BLaER1 (cell line): Measurements from ENCODE around the gene NELFA.
"Not testable (repeated sequence)": the region's sequence is repeated elsewhere in the genome, so short reads cannot be mapped to it uniquely, and the experiment has no call there.

Experiments used
- H3K27ac ChIP-seq: shearing (Covaris generic); formaldehyde crosslinking; 2 replicates; pipeline ENCODE4 v1.8.1; 2022
- H3K27me3 ChIP-seq: shearing (Covaris generic); formaldehyde crosslinking; 2 replicates; pipeline ENCODE4 v1.8.1; 2022
- H3K36me3 ChIP-seq: shearing (Covaris generic); formaldehyde crosslinking; 2 replicates; pipeline ENCODE4 v1.8.1; 2022
- H3K4me1 ChIP-seq: shearing (Covaris generic); formaldehyde crosslinking; 2 replicates; pipeline ENCODE4 v1.8.1; 2022
- H3K4me2 ChIP-seq: shearing (Covaris generic); formaldehyde crosslinking; 2 replicates; pipeline ENCODE4 v1.8.1; 2022
- H3K4me3 ChIP-seq: shearing (Covaris generic); formaldehyde crosslinking; 2 replicates; pipeline ENCODE4 v1.8.1; 2022
- H3K9ac ChIP-seq: shearing (Covaris generic); formaldehyde crosslinking; 2 replicates; pipeline ENCODE4 v1.8.1; 2022
- H3K9me3 ChIP-seq: shearing (Covaris generic); formaldehyde crosslinking; 2 replicates; pipeline ENCODE4 v1.8.1; 2022
- H4K20me1 ChIP-seq: shearing (Covaris generic); formaldehyde crosslinking; 2 replicates; pipeline ENCODE4 v1.8.1; 2022
- Cebpa-rat ChIP-seq: shearing (Covaris generic); IDR thresholded peaks from 2 replicates; pipeline ENCODE4 v1.8.1; 2022

NELFA gene

DNA sequence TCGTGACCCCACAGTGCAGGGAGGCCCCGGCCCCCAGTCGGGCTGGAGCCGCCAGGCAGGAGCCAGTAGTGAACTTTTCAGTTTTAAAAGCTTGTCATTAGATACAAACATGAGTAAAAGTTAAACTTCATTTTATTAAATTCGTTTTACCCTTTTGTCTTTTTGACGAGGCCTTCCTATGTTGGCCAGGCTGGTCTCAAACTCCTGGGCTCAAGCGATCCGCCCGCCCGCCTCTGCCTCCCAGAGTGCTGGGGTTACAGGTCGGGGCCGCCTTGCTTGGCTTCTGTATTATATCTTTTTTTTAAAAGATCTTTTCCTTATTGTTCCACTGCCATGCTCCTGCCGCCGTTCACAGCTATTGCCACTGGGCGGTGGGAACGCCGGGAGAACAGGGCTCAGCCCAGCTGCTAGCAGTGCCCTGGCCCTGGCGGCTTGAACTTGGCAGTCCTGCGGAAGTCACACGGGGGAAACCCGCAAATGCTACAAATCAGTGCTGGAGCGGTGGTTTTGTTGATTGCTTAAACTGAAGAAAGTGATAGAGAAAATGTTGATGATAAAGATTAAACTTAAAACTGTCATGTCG, 968 bp upstream of the NELFA start:
- Histone ChIP-seq H3K27ac (peak overlapping the region; percentile 99), H3K9ac (peak overlapping the region; percentile 98)

DNA sequence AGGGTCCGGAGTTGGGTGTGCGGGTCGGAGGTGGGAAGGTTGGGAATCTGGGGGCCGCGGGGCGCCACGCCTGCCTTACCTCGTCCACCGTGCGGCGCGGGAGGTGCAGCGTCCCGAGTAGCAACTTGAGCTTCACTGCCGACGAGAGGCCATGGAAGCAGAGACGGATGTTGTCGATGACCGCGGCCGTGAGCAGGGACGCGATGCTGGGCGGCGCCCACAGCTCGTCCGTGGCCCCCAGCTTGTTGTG, 178 bp downstream of the NELFA start:
- H3K27me3 ChIP-seq: no peaks in the 10 kb centered on the region
- peak overlapping the region; percentile 26; the same call in 1 of the 2 replicates for H3K4me2 ChIP-seq
- peaks cover 44% of the 10 kb centered on the region for H4K20me1 ChIP-seq
- H3K27ac ChIP-seq: peak overlapping the region; percentile 99
- H3K9me3 ChIP-seq: no peaks in the 10 kb centered on the region; the same call in 1 of the 2 replicates
- TF ChIP-seq Cebpa-rat: no peak
- peak overlapping the region; percentile 98 for H3K9ac ChIP-seq
- peak overlapping the region; percentile 91 for H3K4me3 ChIP-seq
- H3K4me1 ChIP-seq: peaks cover 33% of the 10 kb centered on the region
- peaks cover 38% of the 10 kb centered on the region for H3K36me3 ChIP-seq

More for the DNA sequence above, 968 bp upstream of the NELFA start:
- Histone ChIP-seq H3K4me3 (peak overlapping the region; percentile 91), H4K20me1 (peaks cover 33% of the 10 kb centered on the region), H3K36me3 (peaks cover 26% of the 10 kb centered on the region), H3K9me3 (no peaks in the 10 kb centered on the region), H3K4me1 (peaks cover 33% of the 10 kb centered on the region), H3K4me2 (peak overlapping the region; percentile 80), H3K27me3 (no peaks in the 10 kb centered on the region)
- no peak for TF ChIP-seq Cebpa-rat

DNA sequence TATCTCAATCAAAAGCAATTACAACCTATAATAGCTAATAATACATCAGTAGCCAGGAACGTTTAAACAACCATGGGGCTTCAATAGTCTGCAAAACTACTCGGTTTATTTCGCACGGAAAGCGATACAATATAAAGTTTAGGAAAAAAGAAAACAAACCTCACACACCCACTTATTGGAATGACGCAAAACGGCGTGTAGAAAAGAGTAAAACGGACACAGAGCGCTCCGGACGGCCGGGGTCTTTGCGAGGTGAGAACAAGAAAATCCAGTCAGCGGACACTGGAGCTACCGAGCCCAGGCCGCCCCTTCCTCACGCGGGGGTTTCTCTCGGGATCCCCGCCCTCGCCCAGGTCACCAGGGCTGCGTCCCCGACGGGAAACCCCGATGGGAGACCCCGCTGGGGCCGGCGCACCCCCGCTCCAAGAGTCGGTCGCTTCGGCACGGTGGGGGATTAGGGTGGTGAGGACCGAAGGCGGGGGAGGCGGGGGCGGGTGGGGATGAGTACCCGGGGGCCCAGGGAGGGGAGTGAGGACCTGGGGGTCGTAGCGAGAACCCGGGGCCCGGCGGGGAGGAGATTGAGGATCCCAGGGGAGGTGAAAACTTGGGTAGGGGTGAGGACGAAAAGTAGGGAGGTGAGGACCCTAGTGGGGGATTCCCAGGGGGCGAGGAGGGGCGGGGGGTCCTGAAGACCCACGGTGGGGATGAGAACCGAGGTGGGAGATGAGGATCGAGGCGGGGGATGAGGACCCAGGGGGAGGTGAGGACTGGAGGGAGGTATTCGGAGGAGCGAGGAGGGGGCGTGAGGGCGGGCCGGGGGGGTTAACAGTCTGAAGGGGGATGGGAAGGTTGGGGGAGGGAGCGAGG, 737 bp downstream of the NELFA start:
- TF ChIP-seq Cebpa-rat: no peak
- no peaks in the 10 kb centered on the region for H3K27me3 ChIP-seq
- H3K9me3 ChIP-seq: no peaks in the 10 kb centered on the region; the same call in 1 of the 2 replicates
- H3K4me2 ChIP-seq: peak overlapping the region; percentile 85
- H4K20me1 ChIP-seq: peaks cover 50% of the 10 kb centered on the region
- peak overlapping the region; percentile 98 for H3K9ac ChIP-seq
- H3K36me3 ChIP-seq: peaks cover 43% of the 10 kb centered on the region
- peak overlapping the region; percentile 99 for H3K27ac ChIP-seq
- H3K4me1 ChIP-seq: peaks cover 33% of the 10 kb centered on the region
- H3K4me3 ChIP-seq: peak overlapping the region; percentile 91

GRCh38 chr4:2006956-2007653, 1.7 kb downstream of the NELFA start:
- peak overlapping the region; percentile 91 for H3K4me3 ChIP-seq
- peak overlapping the region; percentile 98 for H3K9ac ChIP-seq
- no peak for TF ChIP-seq Cebpa-rat
- H4K20me1 ChIP-seq: peaks cover 59% of the 10 kb centered on the region
- no peaks in the 10 kb centered on the region for H3K27me3 ChIP-seq
- peaks cover 4% of the 10 kb centered on the region; the same call in 1 of the 2 replicates for H3K9me3 ChIP-seq
- peaks cover 33% of the 10 kb centered on the region for H3K4me1 ChIP-seq
- H3K4me2 ChIP-seq: peak overlapping the region; percentile 85
- peaks cover 53% of the 10 kb centered on the region for H3K36me3 ChIP-seq
- no peak overlapping the region for H3K27ac ChIP-seq

- peaks cover 11% of the 10 kb centered on the region for H3K9me3 ChIP-seq
- peaks cover 67% of the 10 kb centered on the region for H4K20me1 ChIP-seq
- H3K4me2 ChIP-seq: peak overlapping the region; percentile 85
- TF ChIP-seq Cebpa-rat: no peak
- H3K27me3 ChIP-seq: no peaks in the 10 kb centered on the region
- H3K4me3 ChIP-seq: no peak overlapping the region
- no peak overlapping the region for H3K27ac ChIP-seq
- peaks cover 33% of the 10 kb centered on the region for H3K4me1 ChIP-seq
- H3K36me3 ChIP-seq: peaks cover 60% of the 10 kb centered on the region
- no peak overlapping the region for H3K9ac ChIP-seq
Measured at GRCh38 chr4:2006367-2006766, 2.4 kb downstream of the NELFA start.

- not testable (repeated sequence) for H3K4me3 ChIP-seq, H3K27ac ChIP-seq, H3K4me2 ChIP-seq, H3K9ac ChIP-seq, H3K27me3 ChIP-seq
- peaks cover 22% of the 10 kb centered on the region for H3K4me1 ChIP-seq
- peaks cover 41% of the 10 kb centered on the region for H3K9me3 ChIP-seq
- peaks cover 94% of the 10 kb centered on the region for H4K20me1 ChIP-seq
- H3K36me3 ChIP-seq: peaks cover 90% of the 10 kb centered on the region
Measured at GRCh38 chr4:2003361-2003760, 5.4 kb downstream of the NELFA start.

GRCh38 chr4:1999308-1999707, 9.5 kb downstream of the NELFA start:
- H3K4me1 ChIP-seq, H3K4me2 ChIP-seq, H3K9ac ChIP-seq, H3K4me3 ChIP-seq, H3K27me3 ChIP-seq, H3K27ac ChIP-seq: not testable (repeated sequence)
- peaks cover 68% of the 10 kb centered on the region for H3K9me3 ChIP-seq
- H3K36me3 ChIP-seq: peaks cover 96% of the 10 kb centered on the region
- H4K20me1 ChIP-seq: peaks cover 97% of the 10 kb centered on the region

GRCh38 chr4:1998296-1998695, 10.5 kb downstream of the NELFA start:
- H3K4me3 ChIP-seq: no peak overlapping the region
- H3K27me3 ChIP-seq: no peaks in the 10 kb centered on the region
- H3K9me3 ChIP-seq: peaks cover 68% of the 10 kb centered on the region
- no peak overlapping the region for H3K9ac ChIP-seq
- H3K4me2 ChIP-seq: no peak overlapping the region
- H3K27ac ChIP-seq: no peak overlapping the region
- no peaks in the 10 kb centered on the region for H3K4me1 ChIP-seq
- H4K20me1 ChIP-seq: peaks cover 97% of the 10 kb centered on the region
- H3K36me3 ChIP-seq: peaks cover 95% of the 10 kb centered on the region
- no peak for TF ChIP-seq Cebpa-rat

GRCh38 chr4:1997712-1998111, 11.1 kb downstream of the NELFA start:
- H3K4me1 ChIP-seq: no peaks in the 10 kb centered on the region
- no peak for TF ChIP-seq Cebpa-rat
- H3K4me2 ChIP-seq: no peak overlapping the region
- H3K9me3 ChIP-seq: peaks cover 68% of the 10 kb centered on the region
- no peaks in the 10 kb centered on the region for H3K27me3 ChIP-seq
- no peak overlapping the region for H3K9ac ChIP-seq
- peaks cover 97% of the 10 kb centered on the region for H4K20me1 ChIP-seq
- no peak overlapping the region for H3K27ac ChIP-seq
- peaks cover 95% of the 10 kb centered on the region for H3K36me3 ChIP-seq
- no peak overlapping the region for H3K4me3 ChIP-seq
